Stimulated activated CD8-positive, alpha-beta memory T cell treated with anti-CD3 and anti-CD28 coated beads, Interleukin-15, amount 100 ng/mL, for 1 hour (primary cell): ENCODE results near the gene RNF227.

Source experiments
- DNase-seq: peaks from one replicate; pipeline ENCODE4 v3.0.0-alpha.2; 2020; ENCODE audit warnings: low read depth

Gene RNF227

DNA sequence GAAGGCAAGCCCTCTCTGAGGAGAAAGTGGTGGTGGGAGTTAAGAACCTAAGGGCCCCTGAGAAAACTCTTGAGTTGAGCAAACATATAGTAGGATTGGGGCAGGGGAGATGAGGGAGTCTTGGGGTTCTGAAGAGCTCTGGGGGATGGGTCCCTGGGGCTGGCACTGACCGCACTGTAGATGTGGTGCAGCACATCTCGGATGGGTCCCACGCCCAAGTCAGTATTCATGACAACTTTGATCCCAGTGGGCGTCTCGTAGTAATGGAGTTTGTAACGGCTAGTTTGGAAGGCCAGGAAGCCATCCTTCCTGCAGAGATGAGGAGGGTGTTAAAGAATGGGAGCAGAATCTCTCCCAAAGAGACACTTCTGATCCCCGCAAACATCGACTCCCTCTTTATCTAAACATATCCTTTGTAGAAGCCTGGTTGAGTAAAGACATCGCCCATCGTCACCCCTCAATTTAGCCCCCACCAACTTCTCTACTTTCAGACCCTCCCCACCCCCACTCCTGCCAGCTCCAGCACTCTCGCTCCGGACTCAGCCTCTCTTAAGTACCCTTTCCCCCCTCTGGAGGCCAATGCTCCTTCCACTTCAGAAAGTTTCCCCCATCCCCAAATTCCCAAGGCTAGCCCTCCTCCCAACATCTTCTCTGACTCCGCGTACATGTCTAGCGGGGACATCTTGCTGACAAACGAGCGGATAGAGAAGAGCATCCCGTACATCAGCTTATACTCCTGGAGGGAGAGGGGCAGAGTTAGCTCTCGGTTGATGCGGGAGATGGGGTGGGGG, 14.9 kb upstream of the RNF227 start:
- DNase-seq = no peak

DNA sequence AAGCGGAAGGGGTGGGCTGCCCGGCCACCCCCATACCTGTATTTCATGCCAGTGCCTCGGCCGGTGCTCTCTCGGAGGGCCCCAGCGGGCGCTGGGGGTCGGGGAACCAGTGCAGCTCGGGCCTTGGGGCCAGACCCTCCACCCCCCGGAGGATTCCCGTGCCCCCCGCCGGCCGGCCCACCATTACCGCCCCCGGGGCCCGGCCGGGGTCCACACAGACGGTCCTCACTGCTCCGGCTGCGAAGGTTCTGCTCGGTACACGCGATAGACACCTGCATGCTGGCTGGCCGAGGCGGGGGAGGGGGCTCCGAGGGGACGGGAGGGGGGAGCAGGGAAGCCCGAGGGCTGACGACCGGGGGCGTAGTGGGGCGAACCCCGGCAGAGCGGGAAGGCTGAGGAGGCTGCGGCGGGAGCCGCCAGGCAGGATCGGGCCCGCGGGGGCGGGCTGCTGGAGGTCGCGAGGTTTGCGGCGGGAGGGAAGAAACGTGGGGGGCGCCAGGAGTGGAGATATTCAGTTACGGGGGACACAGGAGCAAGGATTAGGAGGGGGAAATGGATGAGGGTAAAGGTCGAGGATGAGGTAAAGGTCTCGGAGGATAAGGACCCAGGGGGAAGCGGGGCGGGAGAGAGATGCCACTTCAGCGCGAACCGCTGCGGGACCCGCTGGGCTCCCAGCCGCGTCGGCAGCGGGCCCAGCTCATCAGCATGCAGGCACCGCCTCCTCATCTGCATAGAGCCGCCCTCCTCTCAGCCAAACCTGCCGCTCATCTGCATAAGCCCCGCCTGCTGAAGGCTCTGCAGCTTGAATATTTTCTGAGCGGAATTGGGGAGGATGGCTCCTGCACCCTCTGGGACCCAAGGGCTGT, 13.3 kb upstream of the RNF227 start, which contains the start of gene KCNAB3:
Gene KCNAB3 (minus strand): TSS at position 699 of the 866 bp plus-strand sequence. CDS start 421 bp downstream, at position 278.
- DNase-seq = no peak

DNA sequence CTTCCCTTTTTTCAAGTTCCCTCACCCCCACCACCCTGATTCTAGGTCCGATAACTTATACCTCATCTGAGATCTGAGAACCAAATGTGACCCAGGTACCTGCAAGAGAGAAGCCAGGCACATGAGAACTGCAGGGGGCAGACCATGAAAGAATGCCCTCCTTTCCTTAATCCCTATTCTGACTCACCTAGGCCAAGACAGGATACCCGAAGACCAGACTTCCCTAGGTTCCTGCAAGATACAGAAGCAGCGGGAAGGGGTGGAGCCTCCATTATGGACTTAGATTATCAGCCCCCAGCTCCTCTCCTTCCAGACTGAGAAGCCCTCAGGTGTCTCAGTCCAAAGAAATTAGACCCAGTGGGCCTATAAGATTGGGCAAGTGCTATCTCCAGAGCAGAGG, 11.5 kb upstream of the RNF227 start:
- DNase-seq = no peak

DNA sequence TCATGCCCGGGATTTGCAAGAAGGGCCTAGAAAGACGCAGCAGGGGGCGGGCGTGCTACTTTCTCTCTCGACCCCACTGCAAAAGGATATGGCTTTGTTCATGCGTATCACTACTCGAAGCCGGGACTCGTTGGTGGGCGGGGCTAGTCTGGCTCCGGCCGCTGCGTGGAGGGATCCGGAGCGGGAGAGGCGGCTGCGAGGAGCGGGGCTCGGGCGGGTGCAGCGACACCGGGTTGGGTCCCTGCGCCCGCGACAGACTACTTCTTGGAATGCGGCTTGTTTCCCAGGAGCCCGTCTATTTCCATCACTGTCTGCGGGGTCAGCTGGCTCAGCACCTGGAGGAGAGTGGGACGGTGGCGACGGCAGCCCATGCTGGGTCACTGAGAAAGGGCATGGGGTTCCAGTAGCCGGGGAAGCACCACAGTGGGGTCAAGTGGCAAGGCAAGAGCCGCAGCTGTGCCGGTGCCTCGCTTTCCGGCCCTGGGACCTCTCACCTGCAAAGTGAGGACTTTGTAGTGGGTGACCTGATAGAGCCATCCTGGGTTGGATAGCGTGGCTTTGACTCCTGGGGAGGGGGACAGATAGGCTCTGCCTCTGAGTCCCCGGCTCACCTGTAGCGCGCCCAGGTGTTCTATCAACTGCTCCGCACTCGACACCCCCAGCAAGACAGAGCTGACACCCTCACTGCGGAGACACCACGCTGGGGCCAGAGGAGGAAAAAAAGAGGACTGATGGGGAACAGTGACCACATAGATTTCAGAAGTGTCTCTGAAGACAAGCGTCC, 6.9 kb upstream of the RNF227 start:
- peak; percentile 71 for DNase-seq

DNA sequence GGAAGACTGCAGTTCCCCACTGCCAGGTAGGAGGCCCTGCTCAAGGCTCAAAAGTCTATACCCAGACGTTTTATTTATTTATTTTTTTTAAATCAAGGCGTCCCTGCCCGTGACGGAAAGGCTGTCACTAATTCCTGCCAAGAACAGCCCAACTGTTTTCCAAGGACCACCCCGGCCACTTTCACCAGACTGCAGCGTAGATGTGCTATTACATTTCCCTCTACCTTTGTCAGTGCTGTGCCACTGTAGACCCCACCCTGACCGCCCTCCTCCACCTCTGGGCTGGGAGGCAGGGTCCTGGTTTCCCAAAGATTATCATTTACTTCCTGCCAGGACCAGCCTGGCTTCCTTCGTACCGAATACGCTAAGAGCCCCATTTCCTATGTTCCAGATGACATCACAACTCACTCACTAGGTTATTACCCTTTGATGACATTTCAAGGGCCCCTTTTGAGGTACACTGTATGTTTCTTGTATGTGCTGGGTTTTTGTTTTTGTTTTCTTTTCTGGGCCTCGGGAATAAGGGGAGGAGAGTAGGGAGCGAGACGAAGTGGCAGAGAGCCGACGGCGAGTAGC, 6.3 kb upstream of the RNF227 start:
- no peak for DNase-seq

DNA sequence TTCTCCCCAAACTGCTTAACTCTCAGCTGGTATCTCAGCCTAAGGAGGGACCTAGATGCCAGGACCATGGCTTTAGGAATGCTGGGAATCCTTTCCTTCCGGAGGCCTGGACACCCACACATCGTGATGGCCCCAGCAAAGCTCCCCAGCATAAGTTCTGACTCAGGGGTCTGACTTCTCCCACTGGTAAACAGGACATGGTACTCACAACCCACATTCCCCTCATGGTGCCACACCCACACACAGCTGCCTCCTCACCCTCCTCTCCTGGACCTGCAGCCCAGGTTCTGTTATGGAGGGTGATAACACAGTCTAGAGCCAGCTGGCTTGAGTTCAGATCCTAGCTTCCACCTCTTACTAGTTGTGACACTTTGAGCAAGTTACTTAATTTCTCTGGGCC, 719 bp upstream of the RNF227 start:
- no peak for DNase-seq

DNA sequence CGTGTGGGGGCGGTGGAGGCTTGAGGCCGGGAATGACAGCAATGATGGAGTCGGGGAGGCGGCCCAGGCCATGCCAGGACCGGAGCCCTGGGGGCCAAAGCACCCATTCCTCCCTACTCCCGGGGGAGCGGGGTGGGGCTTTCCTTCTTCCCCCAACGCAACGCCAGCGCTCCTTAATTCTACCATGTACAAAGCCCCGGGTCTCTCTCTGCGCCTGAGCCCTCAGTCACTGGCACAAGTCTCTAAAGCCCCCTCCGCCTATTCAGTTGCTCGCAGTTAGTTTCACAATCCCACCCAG, 245 bp upstream of the RNF227 start:
- DNase-seq = no peak

DNA sequence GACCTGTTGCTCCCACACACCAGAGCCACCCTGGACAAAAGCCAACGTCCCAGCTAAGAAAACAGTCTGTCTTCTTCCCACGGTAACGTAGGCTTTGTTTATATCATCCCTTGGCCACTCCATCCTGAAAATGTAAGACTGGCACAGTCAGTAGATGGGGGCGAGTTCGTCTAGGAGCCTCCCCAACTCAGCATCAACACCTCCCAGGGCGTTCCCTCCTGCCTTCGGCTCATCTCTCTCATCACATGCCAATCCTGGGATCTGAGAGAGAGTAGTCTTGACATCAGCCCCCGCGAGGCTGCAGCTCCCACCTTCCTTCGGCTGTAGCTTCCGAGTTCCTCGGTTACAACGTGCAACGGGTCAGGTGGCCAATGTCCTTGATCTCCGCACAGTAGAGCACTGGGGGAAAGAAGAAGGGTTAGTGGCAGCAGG, 894 bp downstream of the RNF227 start:
- DNase-seq = no peak

DNA sequence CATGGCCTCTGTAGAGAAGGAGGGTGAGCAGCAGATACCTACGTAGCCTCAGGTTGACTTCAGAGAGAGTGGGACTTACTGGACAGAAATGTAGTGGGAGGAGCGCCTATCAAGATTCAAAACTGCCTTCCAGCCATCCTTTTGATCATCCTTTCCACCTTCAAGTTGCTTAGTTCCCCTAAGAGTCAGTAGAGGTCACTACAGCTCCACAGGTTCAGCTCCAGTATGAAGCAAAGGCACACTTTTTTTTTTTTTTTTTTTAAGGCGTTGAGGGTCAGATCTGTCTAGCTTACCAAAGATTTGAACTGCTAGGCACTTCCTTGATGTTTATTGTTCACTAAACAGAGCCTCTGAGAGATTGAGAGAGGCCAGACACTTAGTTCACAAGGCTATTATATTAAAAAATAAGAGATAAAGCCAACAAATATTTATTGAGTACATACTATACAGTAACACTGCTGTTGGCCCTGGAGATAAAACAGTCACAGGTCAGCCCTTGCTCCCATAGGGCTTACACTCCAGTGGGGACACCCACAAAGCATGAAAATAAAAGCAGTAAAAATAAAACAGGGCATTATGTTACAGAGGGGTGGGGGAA, 3.1 kb downstream of the RNF227 start:
- DNase-seq = no peak

DNA sequence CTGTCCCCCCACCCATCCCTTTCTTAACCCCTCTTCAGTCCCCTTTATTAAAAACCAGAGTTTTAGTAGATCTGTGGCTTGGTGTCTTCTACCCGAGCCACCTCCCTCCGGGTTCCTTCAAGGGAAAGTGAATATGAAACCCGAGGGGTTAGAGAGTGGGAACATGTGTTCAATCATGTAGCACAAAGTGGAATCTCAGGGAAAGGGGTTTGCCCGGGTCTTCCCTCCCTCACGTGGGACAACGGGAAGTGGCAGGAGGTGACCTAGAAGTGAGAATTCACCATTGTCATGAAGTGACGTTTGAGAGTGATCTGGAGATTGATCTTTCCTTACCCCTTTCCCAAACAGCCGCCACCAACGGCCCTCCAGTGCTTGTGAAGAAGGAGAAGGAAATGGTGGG, 5.0 kb downstream of the RNF227 start:
- no peak for DNase-seq

DNA sequence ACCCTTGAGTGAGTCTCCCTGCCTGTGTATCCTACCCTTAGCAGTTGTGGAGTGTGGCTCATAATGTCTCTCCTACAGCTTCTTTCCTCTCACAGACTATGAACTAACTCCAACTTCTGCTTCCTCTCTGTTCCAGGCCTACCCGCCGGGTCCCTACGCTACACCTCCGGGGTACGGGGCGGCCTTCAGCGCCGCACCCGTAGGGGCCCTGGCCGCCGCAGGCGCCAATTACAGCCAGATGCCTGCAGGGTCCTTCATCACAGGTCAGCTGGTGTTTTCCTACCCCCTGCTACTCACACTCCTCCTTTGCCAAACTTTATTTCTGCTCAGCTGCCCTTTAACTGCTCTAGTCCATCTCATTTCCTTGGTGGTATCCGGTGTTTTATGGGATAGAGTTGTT, 5.4 kb downstream of the RNF227 start:
- DNase-seq = no peak

DNA sequence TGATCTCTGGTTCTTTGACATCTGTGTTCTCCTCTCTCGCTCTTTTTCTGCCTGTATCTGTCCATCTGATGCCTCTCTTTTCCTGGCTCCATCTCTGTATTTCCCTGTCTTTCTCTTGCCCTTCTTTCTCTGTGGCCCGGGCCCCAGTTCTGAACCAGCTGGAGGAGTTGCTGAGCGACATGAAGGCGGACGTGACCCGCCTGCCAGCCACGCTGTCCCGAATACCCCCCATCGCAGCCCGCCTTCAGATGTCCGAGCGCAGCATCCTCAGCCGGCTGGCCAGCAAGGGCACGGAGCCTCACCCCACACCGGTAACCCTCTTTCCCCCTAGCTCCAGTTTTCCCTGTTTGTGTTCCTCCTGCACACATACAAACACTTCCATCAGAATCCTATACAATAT, 5.8 kb downstream of the RNF227 start:
- no peak for DNase-seq

DNA sequence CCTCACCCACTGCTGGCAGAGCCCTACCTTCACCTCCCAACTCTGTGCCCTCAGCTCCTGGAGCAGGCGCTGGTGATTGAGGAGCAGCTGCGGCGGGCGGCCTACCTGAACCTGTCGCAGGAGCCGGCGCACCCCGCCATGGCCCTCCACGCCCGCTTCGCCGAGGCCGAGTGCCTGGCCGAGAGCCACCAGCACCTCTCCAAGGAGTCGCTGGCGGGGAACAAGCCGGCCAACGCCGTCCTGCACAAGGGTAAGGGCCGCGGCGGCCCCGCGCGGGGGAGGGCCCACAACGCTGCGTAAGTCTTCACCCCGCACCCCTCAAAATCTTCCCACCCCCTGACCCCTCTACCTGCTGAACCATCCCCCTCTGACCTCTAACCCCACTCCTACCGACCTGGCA, 7.0 kb downstream of the RNF227 start:
- no peak for DNase-seq

DNA sequence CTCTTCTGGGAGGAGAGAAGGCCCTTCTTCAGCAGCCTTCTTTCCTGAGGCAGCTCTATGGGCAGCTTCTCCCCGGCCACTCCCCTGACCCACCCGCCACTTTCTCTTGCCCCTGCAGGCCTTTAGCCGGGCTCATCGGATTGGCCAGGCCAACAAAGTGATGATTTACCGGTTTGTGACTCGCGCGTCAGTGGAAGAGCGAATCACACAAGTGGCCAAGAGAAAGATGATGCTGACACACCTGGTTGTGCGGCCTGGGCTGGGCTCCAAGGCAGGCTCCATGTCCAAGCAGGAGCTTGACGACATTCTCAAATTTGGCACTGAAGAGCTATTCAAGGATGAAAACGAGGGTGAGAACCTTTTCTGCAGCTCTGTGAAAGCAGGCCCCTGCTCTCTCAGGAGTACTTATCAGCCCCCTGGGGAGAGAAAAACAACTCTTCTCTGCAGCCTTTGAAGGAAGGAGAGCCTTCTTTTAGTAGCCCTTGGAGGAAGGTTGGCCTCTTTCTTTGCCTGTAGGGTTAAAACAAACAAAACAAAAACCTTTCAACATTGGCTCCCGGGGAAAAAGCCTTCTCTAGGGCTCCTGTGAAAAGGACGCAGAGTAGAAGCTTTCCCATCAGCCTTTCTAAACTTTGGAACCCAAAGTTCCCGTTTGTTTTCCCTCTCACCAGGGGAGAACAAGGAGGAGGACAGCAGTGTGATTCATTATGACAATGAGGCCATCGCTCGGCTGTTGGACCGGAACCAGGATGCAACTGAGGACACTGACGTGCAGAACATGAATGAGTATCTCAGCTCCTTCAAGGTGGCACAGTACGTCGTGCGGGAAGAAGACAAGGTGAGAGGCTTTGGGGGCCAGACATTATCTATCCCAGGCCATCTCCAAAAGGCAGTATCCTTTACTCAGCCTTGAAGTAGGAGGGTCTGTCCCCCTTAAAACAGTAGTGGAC, 12.7 kb downstream of the RNF227 start:
- DNase-seq = no peak

DNA sequence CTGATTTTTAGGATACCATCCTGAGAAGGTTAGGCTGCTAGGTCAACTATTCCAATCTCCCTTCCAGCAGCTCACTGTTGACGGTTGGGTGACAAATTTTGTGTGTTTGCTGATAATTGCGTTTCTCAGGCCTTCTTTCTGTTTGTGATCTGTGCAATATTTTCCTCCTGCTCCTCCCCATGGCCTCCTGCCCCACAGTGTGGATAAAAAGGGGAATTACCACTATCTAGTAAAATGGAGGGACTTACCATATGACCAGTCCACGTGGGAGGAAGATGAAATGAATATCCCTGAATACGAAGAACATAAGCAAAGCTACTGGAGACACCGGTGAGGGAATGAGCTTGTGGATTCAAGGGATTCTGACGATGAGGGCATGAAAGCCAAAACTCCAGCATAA, 18.3 kb downstream of the RNF227 start:
- DNase-seq = no peak

DNA sequence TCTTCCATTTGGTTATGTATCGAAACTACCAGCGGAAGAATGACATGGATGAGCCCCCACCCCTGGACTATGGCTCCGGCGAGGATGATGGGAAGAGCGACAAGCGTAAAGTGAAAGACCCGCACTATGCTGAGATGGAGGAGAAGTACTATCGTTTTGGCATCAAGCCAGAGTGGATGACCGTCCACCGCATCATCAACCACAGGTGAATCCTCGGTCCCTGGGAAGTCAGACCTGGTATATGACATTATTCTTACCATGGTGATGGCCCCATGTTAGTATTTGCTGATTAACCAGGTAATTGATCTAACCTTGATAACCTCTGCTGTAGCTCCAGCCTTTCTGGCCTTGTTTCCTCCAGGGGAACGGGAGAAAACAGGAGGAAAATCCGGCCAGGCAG, 19.0 kb downstream of the RNF227 start:
- no peak for DNase-seq

DNA sequence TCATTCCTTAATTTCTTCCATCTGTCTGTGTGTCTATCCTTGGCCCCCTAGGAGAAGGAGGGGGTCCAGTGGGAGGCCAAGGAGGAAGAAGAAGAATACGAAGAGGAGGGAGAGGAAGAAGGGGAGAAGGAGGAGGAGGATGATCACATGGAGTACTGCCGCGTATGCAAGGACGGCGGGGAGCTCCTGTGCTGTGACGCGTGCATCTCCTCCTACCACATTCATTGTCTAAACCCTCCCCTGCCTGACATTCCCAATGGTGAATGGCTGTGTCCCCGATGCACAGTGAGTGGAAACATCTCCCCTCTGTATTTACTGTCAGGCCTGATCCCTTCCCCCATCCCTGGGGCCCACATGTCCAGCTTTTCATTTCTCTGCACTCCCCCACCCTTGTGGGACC, 21.2 kb downstream of the RNF227 start:
- DNase-seq = no peak

DNA sequence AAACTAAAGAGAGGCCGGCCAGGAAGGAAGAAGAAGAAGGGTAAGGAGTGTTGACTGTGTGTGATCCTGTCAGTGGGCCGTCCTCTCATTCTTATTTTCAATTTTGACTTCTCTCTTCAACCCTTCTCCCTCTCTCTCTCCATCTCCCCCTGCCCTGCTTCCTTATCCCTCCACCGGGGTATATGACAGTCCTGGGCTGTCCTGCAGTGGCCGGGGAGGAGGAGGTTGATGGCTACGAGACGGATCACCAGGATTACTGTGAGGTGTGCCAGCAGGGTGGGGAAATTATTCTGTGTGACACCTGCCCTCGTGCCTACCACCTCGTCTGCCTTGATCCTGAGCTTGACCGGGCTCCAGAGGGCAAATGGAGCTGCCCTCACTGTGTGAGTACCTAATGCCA, 21.9 kb downstream of the RNF227 start:
- DNase-seq = no peak

DNA sequence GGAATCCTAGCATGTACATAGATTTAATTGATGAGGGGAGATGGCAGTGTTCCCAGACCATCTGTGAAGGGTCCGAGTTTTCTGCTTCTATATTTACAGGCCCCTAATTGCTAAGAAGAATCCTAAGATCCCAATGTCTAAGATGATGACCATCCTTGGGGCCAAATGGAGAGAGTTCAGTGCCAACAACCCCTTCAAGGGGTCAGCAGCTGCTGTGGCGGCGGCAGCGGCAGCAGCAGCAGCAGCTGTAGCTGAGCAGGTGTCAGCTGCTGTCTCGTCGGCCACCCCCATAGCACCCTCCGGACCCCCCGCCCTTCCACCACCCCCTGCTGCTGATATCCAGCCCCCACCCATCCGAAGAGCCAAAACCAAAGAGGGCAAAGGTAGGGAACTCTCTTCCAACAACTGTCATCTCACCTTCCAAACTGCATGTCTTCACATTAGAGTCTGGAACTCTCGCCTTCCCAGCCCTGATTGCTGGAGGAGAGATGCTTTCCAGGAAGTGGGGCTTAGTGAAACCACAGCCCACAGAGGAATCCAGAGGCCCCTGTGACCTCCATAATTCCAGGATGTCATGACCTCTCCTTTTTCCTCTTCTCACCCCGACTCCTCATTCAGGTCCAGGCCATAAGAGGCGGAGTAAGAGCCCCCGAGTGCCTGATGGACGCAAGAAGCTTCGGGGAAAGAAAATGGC, 22.8 kb downstream of the RNF227 start:
- no peak for DNase-seq
